Liver (tissue), 9 donors: Measurements from ENCODE around the gene WNT11. TPM values are rescaled to one million over a fixed set of nuclear protein-coding genes. Genes with fewer than 3 reads are reported as not detected.

ENCODE experiments used
- DNase-seq: peaks from one replicate; pipeline ENCODE4 v3.0.0-alpha.2; 2017; ENCODE audit warnings: low spot score
- H3K27ac ChIP-seq, 2 donors: one replicate each; pipeline ENCODE4 v1.7.0; 2013; ENCODE audit warnings: inconsistent platforms in 2 of 2, low read length in 2 of 2, control low read depth in 1 of 2, low read depth in 1 of 2, mild to moderate bottlenecking in 1 of 2
- H3K27me3 ChIP-seq, 4 donors: one replicate each; pipeline versions ENCODE4 v1.6.1 to v1.7.0; 2013; ENCODE audit warnings: low read length in 3 of 4, inconsistent platforms in 1 of 4, mild to moderate bottlenecking in 1 of 4, moderate library complexity in 1 of 4; ENCODE audit not compliant: control insufficient read depth in 4 of 4, insufficient read depth in 4 of 4
- H3K36me3 ChIP-seq, 4 donors: one replicate each; pipeline versions ENCODE4 v1.6.1 to v1.7.0; 2013; ENCODE audit warnings: low read length in 3 of 4, mild to moderate bottlenecking in 3 of 4, low read depth in 1 of 4, moderate library complexity in 1 of 4; ENCODE audit not compliant: control insufficient read depth in 4 of 4, insufficient read depth in 3 of 4
- H3K4me1 ChIP-seq, 4 donors: one replicate each; pipeline versions ENCODE4 v1.6.1 to v1.7.0; 2013; ENCODE audit warnings: low read length in 3 of 4, mild to moderate bottlenecking in 3 of 4, moderate library complexity in 1 of 4; ENCODE audit not compliant: control insufficient read depth in 4 of 4, insufficient read depth in 4 of 4
- H3K4me3 ChIP-seq, 3 donors: one replicate each; pipeline versions ENCODE4 v1.6.1 to v1.7.0; 2013; ENCODE audit warnings: low read length in 3 of 3, control low read depth in 1 of 3, low read depth in 1 of 3, mild to moderate bottlenecking in 1 of 3
- H3K9ac ChIP-seq, 2 donors: one replicate each; pipeline ENCODE4 v1.7.0; 2013; ENCODE audit warnings: low read length in 2 of 2, mild to moderate bottlenecking in 2 of 2, moderate library complexity in 2 of 2, control low read depth in 1 of 2, low read depth in 1 of 2
- H3K9me3 ChIP-seq, 4 donors: one replicate each; pipeline versions ENCODE4 v1.6.1 to v1.7.0; 2013; ENCODE audit warnings: low read length in 3 of 4; ENCODE audit not compliant: control insufficient read depth in 4 of 4
- CTCF ChIP-seq: fragments of 150-350 bp; IDR thresholded peaks from 2 replicates; pipeline ENCODE4 v1.5.1; 2017; ENCODE audit warnings: improper control_type of control experiment, low read depth, low read length; ENCODE audit not compliant: missing input control
- EGR1 ChIP-seq, 2 donors: IDR thresholded peaks; 2 replicates each; pipeline ENCODE4 v1.6.1; 2016 to 2018; ENCODE audit warnings: antibody characterized with exemption in 2 of 2, low read depth in 2 of 2
- FOXA1 ChIP-seq: IDR thresholded peaks from 2 replicates; pipeline ENCODE4 v1.6.1; 2016; ENCODE audit warnings: antibody characterized with exemption
- FOXA2 ChIP-seq: IDR thresholded peaks from 2 replicates; pipeline ENCODE4 v1.6.1; 2016; ENCODE audit warnings: antibody characterized with exemption
- GABPA ChIP-seq, 2 donors: IDR thresholded peaks in 1 of 2; conservative IDR thresholded peaks in 1 of 2; 2 replicates each; pipeline ENCODE4 v1.6.1; 2016; ENCODE audit warnings: antibody characterized with exemption in 2 of 2, mild to moderate bottlenecking in 1 of 2, moderate library complexity in 1 of 2
- HNF4A ChIP-seq, 2 donors: conservative IDR thresholded peaks; 2 replicates each; pipeline ENCODE4 v1.6.1; 2016; ENCODE audit warnings: antibody characterized with exemption in 2 of 2, mild to moderate bottlenecking in 2 of 2
- HNF4G ChIP-seq: IDR thresholded peaks from 2 replicates; pipeline ENCODE4 v1.6.1; 2016; ENCODE audit warnings: antibody characterized with exemption
- JUND ChIP-seq, 2 donors: IDR thresholded peaks; 2 replicates each; pipeline ENCODE4 v1.6.1; 2016; ENCODE audit warnings: antibody characterized with exemption in 2 of 2
- MAX ChIP-seq: IDR thresholded peaks from 2 replicates; pipeline ENCODE4 v1.6.1; 2016; ENCODE audit warnings: antibody characterized with exemption
- NR2F2 ChIP-seq: IDR thresholded peaks from 2 replicates; pipeline ENCODE4 v1.6.1; 2016; ENCODE audit warnings: antibody characterized with exemption
- RAD21 ChIP-seq, 2 donors: IDR thresholded peaks; 2 replicates each; pipeline ENCODE4 v1.6.1; 2016; ENCODE audit warnings: antibody characterized with exemption in 2 of 2, mild to moderate bottlenecking in 2 of 2
- RXRA ChIP-seq, 2 donors: IDR thresholded peaks; 2 replicates each; pipeline ENCODE4 v1.6.1; 2017 to 2018; ENCODE audit warnings: antibody characterized with exemption in 2 of 2, mild to moderate bottlenecking in 1 of 2
- SP1 ChIP-seq: IDR thresholded peaks from 2 replicates; pipeline ENCODE4 v1.6.1; 2018; ENCODE audit warnings: antibody characterized with exemption, mild to moderate bottlenecking
- TAF1 ChIP-seq: conservative IDR thresholded peaks from 2 replicates; pipeline ENCODE4 v1.6.1; 2016; ENCODE audit warnings: antibody characterized with exemption, mild to moderate bottlenecking
- YY1 ChIP-seq: IDR thresholded peaks from 2 replicates; pipeline ENCODE4 v1.6.1; 2016; ENCODE audit warnings: antibody characterized with exemption, mild to moderate bottlenecking
- ZBTB33 ChIP-seq: IDR thresholded peaks from 2 replicates; pipeline ENCODE4 v1.6.1; 2016; ENCODE audit warnings: antibody characterized with exemption
- WGBS: extraction: QIAGEN DNeasy Blood & Tissue Kit; methylation state at CpG from one replicate; pipeline ENCODE4 v1.1.7; 2013; 5-methylcytosine and 5-hydroxymethylcytosine counted together
- polyA plus RNA-seq, 2 donors: library from polyadenylated mRNA; stranded (reverse) in 1 of 2; unstranded in 1 of 2; fragments of 200-250 nt in 1 of 2; fragments of >200 nt in 1 of 2; fragmentation: Nextera tagmentation in 1 of 2; extraction: Ambion mirVana in 1 of 2; gene quantifications; one replicate each; pipeline versions ENCODE4 v1.2.1 to v1.2.3, GENCODE V29; 2013 to 2015
- total RNA-seq, 2 donors: library from RNA; depleted of rRNA; stranded (reverse); fragments of >200 nt; gene quantifications; one replicate each; pipeline ENCODE4 v1.2.3, GENCODE V29; 2014
- TF ChIP-seq, protein P1 (sequence below): IDR thresholded peaks from 2 replicates; pipeline ENCODE4 v1.6.1; 2016; ENCODE audit warnings: antibody characterized with exemption, mild to moderate bottlenecking
- TF ChIP-seq, protein P2 (sequence below): IDR thresholded peaks from 2 replicates; pipeline ENCODE4 v1.6.1; 2016; ENCODE audit warnings: antibody characterized with exemption
- donor health status: healthy.
- donor health status: healthy.
- donor health status: healthy.
- donor health status: healthy.
- donor health status: healthy.

WNT11 gene
- total and polyA plus RNA-seq, 4 donors = 1.1 to 4.8 (median 2.5) TPM

DNA sequence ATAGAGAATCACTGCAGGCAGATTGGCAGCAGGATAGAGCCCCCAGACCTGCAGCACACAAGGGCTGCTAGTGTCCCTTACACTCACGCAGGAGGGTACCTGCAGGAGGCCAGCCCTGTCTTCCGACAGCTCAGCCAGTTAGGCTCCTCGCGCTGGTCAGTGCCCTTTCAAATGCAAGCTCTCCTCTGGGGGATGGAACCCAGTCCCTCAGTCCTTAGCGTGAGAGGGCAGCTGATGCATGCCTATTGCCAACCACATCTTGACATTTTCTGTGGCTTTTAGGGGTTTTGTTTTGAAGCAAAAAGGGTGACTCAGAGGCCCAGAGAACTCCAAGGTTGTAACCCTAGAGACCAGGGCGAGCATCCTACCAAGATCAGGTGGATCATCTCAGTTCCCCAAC, 40.0 kb downstream of the WNT11 start:
- H3K36me3 ChIP-seq = no peaks in the 10 kb centered on the region
- no peaks in the 10 kb centered on the region for H3K4me1 ChIP-seq
- no peak overlapping the region for H3K27ac ChIP-seq
- no peak overlapping the region for H3K4me3 ChIP-seq
- DNase-seq = no peak
- TF ChIP-seq MAX = no peak
- TF ChIP-seq HNF4A (conservative IDR thresholded peaks at IDR 0.05) = no peak
- no peak for TF ChIP-seq TAF1
- TF ChIP-seq NR2F2 = no peak
- TF ChIP-seq JUND (IDR thresholded peaks at IDR 0.05) = no peak
- TF ChIP-seq GABPA (IDR thresholded peaks at IDR 0.05 in 1 of 2, conservative IDR thresholded peaks at IDR 0.05 in 1 of 2) = no peak
- no peak for TF ChIP-seq YY1
- no peak overlapping the region for H3K9ac ChIP-seq
- H3K27me3 ChIP-seq = no peaks in the 10 kb centered on the region
- WGBS = 82% methylated on average over 6 of the region's 6 CpGs
- H3K9me3 ChIP-seq = no peaks in the 10 kb centered on the region

- no peak for TF ChIP-seq NR2F2
- TF ChIP-seq, protein P1, sequence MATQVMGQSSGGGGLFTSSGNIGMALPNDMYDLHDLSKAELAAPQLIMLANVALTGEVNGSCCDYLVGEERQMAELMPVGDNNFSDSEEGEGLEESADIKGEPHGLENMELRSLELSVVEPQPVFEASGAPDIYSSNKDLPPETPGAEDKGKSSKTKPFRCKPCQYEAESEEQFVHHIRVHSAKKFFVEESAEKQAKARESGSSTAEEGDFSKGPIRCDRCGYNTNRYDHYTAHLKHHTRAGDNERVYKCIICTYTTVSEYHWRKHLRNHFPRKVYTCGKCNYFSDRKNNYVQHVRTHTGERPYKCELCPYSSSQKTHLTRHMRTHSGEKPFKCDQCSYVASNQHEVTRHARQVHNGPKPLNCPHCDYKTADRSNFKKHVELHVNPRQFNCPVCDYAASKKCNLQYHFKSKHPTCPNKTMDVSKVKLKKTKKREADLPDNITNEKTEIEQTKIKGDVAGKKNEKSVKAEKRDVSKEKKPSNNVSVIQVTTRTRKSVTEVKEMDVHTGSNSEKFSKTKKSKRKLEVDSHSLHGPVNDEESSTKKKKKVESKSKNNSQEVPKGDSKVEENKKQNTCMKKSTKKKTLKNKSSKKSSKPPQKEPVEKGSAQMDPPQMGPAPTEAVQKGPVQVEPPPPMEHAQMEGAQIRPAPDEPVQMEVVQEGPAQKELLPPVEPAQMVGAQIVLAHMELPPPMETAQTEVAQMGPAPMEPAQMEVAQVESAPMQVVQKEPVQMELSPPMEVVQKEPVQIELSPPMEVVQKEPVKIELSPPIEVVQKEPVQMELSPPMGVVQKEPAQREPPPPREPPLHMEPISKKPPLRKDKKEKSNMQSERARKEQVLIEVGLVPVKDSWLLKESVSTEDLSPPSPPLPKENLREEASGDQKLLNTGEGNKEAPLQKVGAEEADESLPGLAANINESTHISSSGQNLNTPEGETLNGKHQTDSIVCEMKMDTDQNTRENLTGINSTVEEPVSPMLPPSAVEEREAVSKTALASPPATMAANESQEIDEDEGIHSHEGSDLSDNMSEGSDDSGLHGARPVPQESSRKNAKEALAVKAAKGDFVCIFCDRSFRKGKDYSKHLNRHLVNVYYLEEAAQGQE = no peak
- no peak for TF ChIP-seq JUND (IDR thresholded peaks at IDR 0.05)
- TF ChIP-seq CTCF = no peak
- TF ChIP-seq HNF4A (conservative IDR thresholded peaks at IDR 0.05) = no peak
- no peak for TF ChIP-seq RAD21 (IDR thresholded peaks at IDR 0.05)
- TF ChIP-seq FOXA2 = no peak
- TF ChIP-seq GABPA (IDR thresholded peaks at IDR 0.05 in 1 of 2, conservative IDR thresholded peaks at IDR 0.05 in 1 of 2) = no peak
- TF ChIP-seq, protein P2, sequence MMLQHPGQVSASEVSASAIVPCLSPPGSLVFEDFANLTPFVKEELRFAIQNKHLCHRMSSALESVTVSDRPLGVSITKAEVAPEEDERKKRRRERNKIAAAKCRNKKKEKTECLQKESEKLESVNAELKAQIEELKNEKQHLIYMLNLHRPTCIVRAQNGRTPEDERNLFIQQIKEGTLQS = no peak
- TF ChIP-seq HNF4G = no peak
- TF ChIP-seq SP1 = no peak
- no peak for TF ChIP-seq YY1
- no peak for TF ChIP-seq MAX
- TF ChIP-seq ZBTB33 = no peak
- TF ChIP-seq FOXA1 = no peak
- TF ChIP-seq RXRA (IDR thresholded peaks at IDR 0.05) = no peak
- no peak for TF ChIP-seq EGR1 (IDR thresholded peaks at IDR 0.05; ENCODE audit: low read depth in 2 of 2)
- no peaks in the 10 kb centered on the region for H3K9me3 ChIP-seq
- no peaks in the 10 kb centered on the region for H3K4me1 ChIP-seq
- H3K27me3 ChIP-seq = no peaks in the 10 kb centered on the region
- DNase-seq = no peak
- no peak overlapping the region for H3K27ac ChIP-seq
- whole genome bisulfite sequencing = 90% methylated on average over 50 of the region's 50 CpGs
- H3K36me3 ChIP-seq = no peaks in the 10 kb centered on the region
- no peak overlapping the region for H3K4me3 ChIP-seq
- H3K9ac ChIP-seq = no peak overlapping the region
These were observed 41.2 kb downstream of the WNT11 start for GRCh38 chr11:76164861-76165751.
